Colon (tissue), 2 donors: ENCODE results near the gene MYB.
A peak's percentile ranks its signal among the peaks of the same experiment; 100 is the strongest.

Experiments
- FAIRE-seq: peaks from 2 replicates; lab custom pipeline; 2012; peaks lifted over from hg19 to GRCh38; lab: Jason Lieb, UNC
- donor health status: control.
- donor health status: control.

The MYB gene

GRCh38 chr6:135251498-135252441 lies 70.7 kb downstream of the MYB start:
- no peak for FAIRE-seq

GRCh38 chr6:135254471-135254870 lies 73.4 kb downstream of the MYB start:
- no peak for FAIRE-seq

GRCh38 chr6:135256866-135257265 lies 75.8 kb downstream of the MYB start:
- FAIRE-seq: peak; percentile 10

- FAIRE-seq: no peak
Observed at GRCh38 chr6:135257631-135258405, 76.7 kb downstream of the MYB start.

GRCh38 chr6:135258970-135259369 lies 77.9 kb downstream of the MYB start:
- no peak for FAIRE-seq

GRCh38 chr6:135260612-135261011 lies 79.5 kb downstream of the MYB start:
- no peak for FAIRE-seq

GRCh38 chr6:135261872-135262725 lies 81.0 kb downstream of the MYB start:
- no peak for FAIRE-seq

- FAIRE-seq: no peak
Observed at GRCh38 chr6:135265278-135265677, 84.2 kb downstream of the MYB start.

GRCh38 chr6:135266675-135267074 lies 85.6 kb downstream of the MYB start:
- no peak for FAIRE-seq

- no peak for FAIRE-seq
Observed at GRCh38 chr6:135267085-135267484, 86.0 kb downstream of the MYB start.

GRCh38 chr6:135268263-135268662 lies 87.2 kb downstream of the MYB start:
- no peak for FAIRE-seq

- no peak for FAIRE-seq
Observed at GRCh38 chr6:135268740-135269139, 87.6 kb downstream of the MYB start.
